Suprapubic skin (tissue), 4 donors: ENCODE data around the gene FEM1C. TPM values are rescaled to one million over a fixed set of nuclear protein-coding genes. Genes with fewer than 3 reads are reported as not detected.

ENCODE experiments used
- DNase-seq, 2 donors: peaks; one replicate each; pipeline ENCODE4 v3.0.0-alpha.2; 2019; ENCODE audit warnings: low spot score in 2 of 2
- H3K27ac ChIP-seq: fragments of 200-600 bp; sonication (generic); one replicate; pipeline ENCODE4 v1.5.1; 2019
- H3K27me3 ChIP-seq: fragments of 200-600 bp; sonication (generic); one replicate; pipeline ENCODE4 v1.5.1; 2019
- H3K36me3 ChIP-seq: fragments of 200-600 bp; sonication (generic); one replicate; pipeline ENCODE4 v1.5.1; 2019
- H3K4me1 ChIP-seq: fragments of 200-600 bp; sonication (generic); one replicate; pipeline ENCODE4 v1.5.1; 2019
- H3K4me3 ChIP-seq: fragments of 200-600 bp; sonication (generic); one replicate; pipeline ENCODE4 v1.5.1; 2019; ENCODE audit warnings: mild to moderate bottlenecking
- H3K9me3 ChIP-seq: fragments of 200-600 bp; sonication (generic); one replicate; pipeline ENCODE4 v1.5.1; 2019
- CTCF ChIP-seq, 2 donors: fragments of 200-600 bp in 1 of 2; fragments of 450-650 bp in 1 of 2; sonication (generic) in 1 of 2; IDR thresholded peaks; one replicate each; pipeline ENCODE4 v1.5.1; 2016 to 2019; ENCODE audit warnings: antibody characterized with exemption in 2 of 2, mild to moderate bottlenecking in 1 of 2, moderate library complexity in 1 of 2
- EP300 ChIP-seq: sonication (generic); formaldehyde crosslinking; IDR thresholded peaks from one replicate; pipeline ENCODE4 v1.6.1; 2017; ENCODE audit warnings: antibody characterized with exemption
- POLR2A ChIP-seq, 2 donors: fragments of 450-650 bp; IDR thresholded peaks; one replicate each; pipeline ENCODE4 v1.6.1; 2017; ENCODE audit warnings: antibody characterized with exemption in 2 of 2, mild to moderate bottlenecking in 2 of 2, moderate library complexity in 2 of 2
- POLR2AphosphoS5 ChIP-seq, 3 donors: sonication (generic); formaldehyde crosslinking; IDR thresholded peaks; one replicate each; pipeline ENCODE4 v1.6.1; 2017; ENCODE audit warnings: antibody characterized with exemption in 3 of 3
- WGBS: methylation state at CpG from one replicate; pipeline ENCODE4 v1.1.5; 2018; 5-methylcytosine and 5-hydroxymethylcytosine counted together
- total RNA-seq, 4 donors: library from RNA; depleted of rRNA; stranded (reverse); fragments of >200 nt; gene quantifications; one replicate each; pipeline ENCODE4 v1.1.0, GENCODE V29; 2016

The FEM1C gene
- total RNA-seq, 4 donors from 2014 or later: 15.4 to 17.8 (median 16.5) TPM

DNA sequence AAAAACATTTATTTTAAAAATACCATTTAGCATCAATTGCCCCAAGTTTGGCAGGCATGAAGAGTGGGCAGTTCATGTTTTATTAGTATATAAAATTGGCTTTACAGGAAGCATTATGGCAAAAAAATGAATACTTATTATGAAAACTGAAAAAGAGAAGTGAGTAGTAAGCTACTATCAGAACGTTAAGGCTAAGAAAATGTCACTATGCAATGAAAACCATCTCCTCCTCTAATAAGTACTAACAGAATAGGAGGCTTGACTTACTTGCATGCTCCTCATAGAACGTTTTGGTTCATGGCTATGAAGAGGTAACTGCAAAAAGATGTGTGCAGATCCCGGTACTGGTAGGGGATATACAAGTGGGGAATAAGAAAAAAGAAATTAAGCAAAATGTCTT is 34.1 kb upstream of the FEM1C start:
- TF ChIP-seq CTCF (IDR thresholded peaks at IDR 0.05) (no peak), EP300 (no peak), POLR2AphosphoS5 (IDR thresholded peaks at IDR 0.05) (no peak), POLR2A (IDR thresholded peaks at IDR 0.05) (no peak)
- H3K36me3 ChIP-seq: no peaks in the 10 kb centered on the region
- WGBS: 84% methylated on average over 3 of the region's 3 CpGs
- no peak overlapping the region for H3K27ac ChIP-seq
- H3K27me3 ChIP-seq: no peaks in the 10 kb centered on the region
- H3K4me3 ChIP-seq: no peak overlapping the region
- H3K4me1 ChIP-seq: no peaks in the 10 kb centered on the region
- no peak for DNase-seq
- no peaks in the 10 kb centered on the region for H3K9me3 ChIP-seq

DNA sequence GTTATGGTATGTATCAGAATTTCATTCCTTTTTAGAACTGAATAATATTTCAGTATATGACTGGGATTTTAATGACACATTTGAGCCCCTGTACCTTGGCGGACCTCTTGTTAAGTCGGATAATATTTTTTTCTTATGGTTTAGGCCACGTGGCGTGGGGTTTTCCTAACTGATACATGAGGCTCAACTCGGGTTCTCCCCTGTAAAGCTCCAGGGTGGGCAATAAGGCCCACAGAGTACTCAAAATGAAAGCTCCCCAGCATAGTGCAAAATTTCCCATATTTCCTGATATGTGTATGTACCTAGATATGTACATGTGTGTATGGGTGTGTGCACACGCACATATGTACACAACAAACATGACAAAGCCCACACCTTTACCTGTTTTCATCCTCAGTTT is 33.2 kb upstream of the FEM1C start:
- Histone ChIP-seq H3K9me3 (no peaks in the 10 kb centered on the region), H3K27me3 (no peaks in the 10 kb centered on the region), H3K4me1 (no peaks in the 10 kb centered on the region), H3K4me3 (no peak overlapping the region), H3K27ac (no peak overlapping the region), H3K36me3 (no peaks in the 10 kb centered on the region)
- DNase-seq: no peak
- WGBS: 94% methylated on average over 6 of the region's 6 CpGs
- TF ChIP-seq CTCF (IDR thresholded peaks at IDR 0.05): no peak
- no peak for TF ChIP-seq EP300
- TF ChIP-seq POLR2AphosphoS5 (IDR thresholded peaks at IDR 0.05): no peak
- TF ChIP-seq POLR2A (IDR thresholded peaks at IDR 0.05): no peak

DNA sequence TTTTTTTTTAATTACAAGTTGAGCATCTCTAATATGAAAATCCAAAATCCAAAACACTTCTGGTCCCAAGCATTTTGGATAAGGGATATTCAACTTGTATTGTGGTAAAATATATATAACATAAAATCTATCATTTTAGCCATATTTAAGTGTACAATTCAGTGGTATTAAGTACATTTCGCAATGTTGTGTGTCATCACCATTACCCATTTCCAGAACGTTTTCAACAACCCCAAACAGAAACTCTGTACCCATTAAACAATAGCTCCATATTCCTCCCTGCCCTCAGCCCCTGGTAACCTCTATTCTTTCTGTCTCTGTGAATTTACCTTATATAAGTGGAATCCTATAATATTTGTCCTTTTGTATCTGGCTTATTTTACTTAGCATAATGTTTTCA is 32.8 kb upstream of the FEM1C start:
- no peak for TF ChIP-seq EP300
- TF ChIP-seq CTCF (IDR thresholded peaks at IDR 0.05): no peak
- no peak for TF ChIP-seq POLR2AphosphoS5 (IDR thresholded peaks at IDR 0.05)
- TF ChIP-seq POLR2A (IDR thresholded peaks at IDR 0.05): no peak
- no peak overlapping the region for H3K4me3 ChIP-seq
- H3K27me3 ChIP-seq: no peaks in the 10 kb centered on the region
- H3K4me1 ChIP-seq: no peaks in the 10 kb centered on the region
- H3K9me3 ChIP-seq: no peaks in the 10 kb centered on the region
- H3K36me3 ChIP-seq: no peaks in the 10 kb centered on the region
- no peak for DNase-seq
- WGBS: 78% methylated on average over 2 of the region's 2 CpGs
- no peak overlapping the region for H3K27ac ChIP-seq

GRCh38 chr5:115575167-115576070 is 30.8 kb upstream of the FEM1C start:
- no peak for DNase-seq
- TF ChIP-seq POLR2AphosphoS5 (IDR thresholded peaks at IDR 0.05) (no peak), CTCF (IDR thresholded peaks at IDR 0.05) (no peak), EP300 (no peak), POLR2A (IDR thresholded peaks at IDR 0.05) (no peak)
- Histone ChIP-seq H3K4me3 (no peak overlapping the region), H3K27me3 (no peaks in the 10 kb centered on the region), H3K36me3 (no peaks in the 10 kb centered on the region), H3K27ac (no peak overlapping the region), H3K9me3 (no peaks in the 10 kb centered on the region), H3K4me1 (no peaks in the 10 kb centered on the region)
- 93% methylated on average over 5 of the region's 5 CpGs for WGBS

DNA sequence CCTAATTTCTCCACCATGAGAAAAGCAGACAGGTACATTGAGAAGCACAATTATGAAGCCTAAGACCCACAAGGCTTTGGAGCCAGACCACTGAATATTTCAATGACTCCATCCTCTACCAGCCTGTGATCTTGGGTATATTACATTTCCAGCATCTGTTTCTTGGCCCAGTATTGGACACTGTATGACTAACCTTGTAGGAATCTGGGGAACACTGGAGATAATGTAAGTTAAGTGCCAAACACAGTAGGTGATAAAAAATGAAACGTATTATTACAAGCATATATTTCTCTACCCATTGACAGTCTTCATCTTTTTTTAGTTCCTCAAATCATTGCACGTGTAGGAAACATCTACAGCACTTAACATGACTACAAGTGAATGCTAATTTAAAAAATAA is 28.6 kb upstream of the FEM1C start:
- H3K4me1 ChIP-seq: no peaks in the 10 kb centered on the region
- TF ChIP-seq EP300 (no peak), POLR2A (IDR thresholded peaks at IDR 0.05) (no peak), CTCF (IDR thresholded peaks at IDR 0.05) (no peak), POLR2AphosphoS5 (IDR thresholded peaks at IDR 0.05) (no peak)
- no peaks in the 10 kb centered on the region for H3K27me3 ChIP-seq
- DNase-seq: no peak
- no peaks in the 10 kb centered on the region for H3K9me3 ChIP-seq
- WGBS: 65% methylated on average over 2 of the region's 2 CpGs
- no peaks in the 10 kb centered on the region for H3K36me3 ChIP-seq
- H3K27ac ChIP-seq: no peak overlapping the region
- H3K4me3 ChIP-seq: no peak overlapping the region
